Measurements from ENCODE around the gene NKAIN2.

Gene NKAIN2

GRCh38 chr6:124795643-124796463 is 992.2 kb downstream of the NKAIN2 start:
- no peak for ATAC-seq

GRCh38 chr6:124796464-124796970 is 992.9 kb downstream of the NKAIN2 start:
- ATAC-seq: no peak

- no peak for ATAC-seq
Measured at GRCh38 chr6:124797224-124797623, 993.6 kb downstream of the NKAIN2 start.

- ATAC-seq: no peak
Measured at GRCh38 chr6:124798942-124799496, 995.4 kb downstream of the NKAIN2 start.

- ATAC-seq: no peak
Measured at GRCh38 chr6:124799638-124800037, 996.0 kb downstream of the NKAIN2 start.

GRCh38 chr6:124800222-124800621 is 996.6 kb downstream of the NKAIN2 start:
- no peak for ATAC-seq

- no peak for ATAC-seq
Measured at GRCh38 chr6:124812067-124812466, 1008.4 kb downstream of the NKAIN2 start.

GRCh38 chr6:124819346-124819745 is 1015.7 kb downstream of the NKAIN2 start:
- no peak for ATAC-seq

- ATAC-seq: no peak
Measured at GRCh38 chr6:124822204-124822613, 1018.5 kb downstream of the NKAIN2 start.

GRCh38 chr6:124822721-124823120 is 1019.1 kb downstream of the NKAIN2 start:
- ATAC-seq: no peak

GRCh38 chr6:124823240-124824111 is 1019.8 kb downstream of the NKAIN2 start:
- no peak for ATAC-seq

GRCh38 chr6:124825564-124825963 is 1021.9 kb downstream of the NKAIN2 start:
- no peak for ATAC-seq

- ATAC-seq: no peak
Measured at GRCh38 chr6:124829822-124830221, 1026.2 kb downstream of the NKAIN2 start.

GRCh38 chr6:124830506-124830905 is 1026.8 kb downstream of the NKAIN2 start:
- no peak for ATAC-seq

- no peak for ATAC-seq
Measured at GRCh38 chr6:124854338-124854922, 1050.8 kb downstream of the NKAIN2 start.

GRCh38 chr6:124857746-124858145 is 1054.1 kb downstream of the NKAIN2 start:
- no peak for ATAC-seq

- ATAC-seq: no peak
Measured at GRCh38 chr6:124858564-124858963, 1054.9 kb downstream of the NKAIN2 start.

- ATAC-seq: no peak
Measured at GRCh38 chr6:124859366-124859765, 1055.7 kb downstream of the NKAIN2 start.

GRCh38 chr6:124866040-124866439 is 1062.4 kb downstream of the NKAIN2 start:
- ATAC-seq: no peak

GRCh38 chr6:124867121-124867520 is 1063.5 kb downstream of the NKAIN2 start:
- ATAC-seq: no peak

- no peak for ATAC-seq
Measured at GRCh38 chr6:124868481-124868880, 1064.8 kb downstream of the NKAIN2 start.

GRCh38 chr6:124869416-124869815 is 1065.8 kb downstream of the NKAIN2 start:
- ATAC-seq: no peak
